ENCODE measurements around the gene SSBP1. TPM values are rescaled to one million over a fixed set of nuclear protein-coding genes. Genes with fewer than 3 reads are reported as not detected.

The SSBP1 gene
- total and polyA plus RNA-seq, 2 of the 4 experiments (the other 2 are of a cell fraction) = 158 to 204 TPM

GRCh38 chr7:141737118-141737835 is 881 bp upstream of the SSBP1 start:
- WGBS, 2 experiments (ENCODE audit: extremely low coverage in 2 of 2, insufficient read length in 1 of 2) = 90% methylated on average over 2 of the region's 11 CpGs; no CpG with 5 or more reads in 1 of the 2 experiments
- peaks cover 6% of the 10 kb centered on the region; the same call in 1 of the 2 replicates for H3K9me1 ChIP-seq (ENCODE audit: insufficient read depth, low read length)
- ChIA-PET POLR2A (ENCODE audit: unreplicated experiment) (interaction anchor here (1.6 kb wide), 1 partner anchor 20 kb away, joined by 3 read pairs; no protein-coding TSS in a partner anchor), CTCF (interaction anchor here (0.6 to 2.4 kb wide), 8 partner anchors 11 to 1069 kb away, joined by 3 to 7 read pairs (median 4); no protein-coding TSS in a partner anchor)
- H3K27ac ChIP-seq (ENCODE audit: insufficient read depth, low read length) = peak overlapping the region; percentile 38
- no peaks in the 10 kb centered on the region for H3K27me3 ChIP-seq (ENCODE audit: control insufficient read depth, insufficient read depth, low read length)
- TF ChIP-seq MAZ (IDR thresholded peaks at IDR 0.05; ENCODE audit: borderline replicate concordance, low read depth, low read length) (no peak), USF2 (IDR thresholded peaks at IDR 0.05; ENCODE audit: low read depth, low read length) (no peak), MXI1 (IDR thresholded peaks at IDR 0.05; ENCODE audit: borderline replicate concordance, low read depth, low read length) (no peak), CEBPB (IDR thresholded peaks at IDR 0.05; ENCODE audit: low read depth, low read length) (peak; percentile 79), NFE2L2 (IDR thresholded peaks at IDR 0.05; ENCODE audit: low read depth, low read length) (no peak)
- peak overlapping the region; percentile 10; the same call in 1 of the 2 replicates for H4K91ac ChIP-seq (ENCODE audit: insufficient read depth, low read depth, low read length)
- no peaks in the 10 kb centered on the region for H4K20me1 ChIP-seq (ENCODE audit: insufficient read depth, low read length)
- H3K9me3 ChIP-seq (ENCODE audit: control insufficient read depth, insufficient read depth, low read length) = no peaks in the 10 kb centered on the region
- H2AK5ac ChIP-seq (ENCODE audit: low read depth, low read length) = no peak overlapping the region
- no peak overlapping the region for H3K56ac ChIP-seq (ENCODE audit: extremely low read depth, insufficient read depth, low read length)
- BruUV-seq (replicated peaks) = no TSS peak
- DNase-seq = no peak
- H3K79me1 ChIP-seq (ENCODE audit: low read depth in 1 of 2, low read length in 2 of 2) = peaks cover 13 to 20% of the 10 kb centered on the region in 2 experiments; a peak in 3 of 4 replicates
- H3K18ac ChIP-seq (ENCODE audit: low read depth, low read length) = no peak overlapping the region
- H3K4me3 ChIP-seq (ENCODE audit: insufficient read depth, low read depth, low read length) = peak overlapping the region; percentile 53
- no peak overlapping the region for H2BK15ac ChIP-seq (ENCODE audit: low read depth, low read length)
- H2AFZ ChIP-seq (replicated peaks; ENCODE audit: low read length, poor library complexity) = peak overlapping the region; percentile 88
- ATAC-seq (ENCODE audit: low read depth) = no peak
- dilution Hi-C loops (cut with HindIII; ENCODE audit: low sequenced_read_pairs, unreplicated experiment) (no loop called here), intact Hi-C loops (cut with micrococcal nuclease) (loop anchor here (5.0 to 10.0 kb wide), 2 partner anchors 85 to 202 kb away; no protein-coding TSS in a partner anchor), in situ Hi-C loops (cut with MboI; ENCODE audit: low sequenced_read_pairs) (no loop called here)
- no peak overlapping the region for H3K23ac ChIP-seq (ENCODE audit: low read depth, low read length)
- H2BK120ac ChIP-seq (ENCODE audit: low read depth, low read length) = peak overlapping the region; percentile 47; the same call in 1 of the 2 replicates
- H3K4me2 ChIP-seq (ENCODE audit: low read depth, low read length) = peak overlapping the region; percentile 48
- H2BK20ac ChIP-seq (ENCODE audit: low read depth, low read length) = no peak overlapping the region
- H3K4ac ChIP-seq (ENCODE audit: low read depth, low read length) = peak overlapping the region; percentile 85
- H3K14ac ChIP-seq (replicated peaks; ENCODE audit: low read depth, low read length) = peak overlapping the region; percentile 58
- H4K8ac ChIP-seq (ENCODE audit: low read depth in 2 of 2, low read length in 2 of 2) = peak overlapping the region; percentile 91 to 95
- H2BK5ac ChIP-seq (ENCODE audit: low read depth, low read length, poor library complexity, severe bottlenecking) = peak overlapping the region; percentile 7
- H2AK9ac ChIP-seq (replicated peaks; ENCODE audit: low read depth, low read length, poor library complexity) = no peak overlapping the region
- peak overlapping the region; percentile 60 for H3K9ac ChIP-seq (ENCODE audit: low read depth, low read length)
- H3K36me3 ChIP-seq (ENCODE audit: control insufficient read depth, insufficient read depth, low read length) = peaks cover 11% of the 10 kb centered on the region; the same call in 1 of the 2 replicates
- H3K4me1 ChIP-seq (ENCODE audit: control insufficient read depth, insufficient read depth, low read length) = no peaks in the 10 kb centered on the region; the same call in 1 of the 2 replicates
- H4K5ac ChIP-seq (ENCODE audit: low read depth, low read length) = peak overlapping the region; percentile 98
